ENCODE data around the gene MTMR2. TPM values are rescaled to one million over a fixed set of nuclear protein-coding genes. Genes with fewer than 3 reads are reported as not detected.

The MTMR2 gene
- total and polyA plus RNA-seq, 10 of the 15 experiments (the other 5 are each of a cell fraction or from before 2014, with no cell fraction given), result 7.6 to 46.6 (median 22.5) TPM

DNA sequence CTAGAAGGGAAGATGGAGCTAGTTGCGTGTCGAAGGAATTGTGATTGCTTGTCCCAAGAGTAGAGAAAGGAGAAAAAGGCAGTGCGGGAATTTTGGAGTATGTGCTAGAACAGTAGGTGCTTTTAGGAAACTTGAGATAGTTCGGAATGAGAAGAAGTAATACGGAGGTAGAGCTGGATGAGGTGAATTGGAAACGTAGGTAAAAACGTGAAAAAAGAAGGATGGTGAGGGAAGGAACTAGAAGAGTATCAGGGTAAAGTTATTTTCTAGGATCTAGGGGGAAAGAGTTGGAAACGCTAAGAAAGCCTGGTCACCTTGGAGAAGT, 132.2 kb downstream of the MTMR2 start:
- H3K4me1 ChIP-seq (ENCODE audit: control insufficient read depth, insufficient read depth, low read length), result 0 out of 2 replicates have a peak, but pooled peaks cover 3% of the 10 kb centered on the region
- peak overlapping the region; percentile 87 for H3K4me3 ChIP-seq
- RAD21 ChIA-PET (ENCODE audit: unreplicated experiment), result interaction anchor here (0.7 to 3.1 kb wide), 10 partner anchors 12 to 723 kb away, joined by 3 to 20 read pairs (median 6); partner anchors contain the start of genes CCDC82, JRKL and SESN3
- H3K9ac ChIP-seq (ENCODE audit: control insufficient read depth, insufficient read depth, low read length), result peak overlapping the region; percentile 94
- CTCF ChIA-PET, result interaction anchor here (0.6 to 3.3 kb wide), 13 partner anchors 11 to 725 kb away, joined by 3 to 16 read pairs (median 4); partner anchors contain the start of genes MAML2, SESN3 and SRSF8
- H2AFZ ChIP-seq (ENCODE audit: control insufficient read depth, low read depth, low read length), result no peak overlapping the region
- peak overlapping the region; percentile 46 for H3K4me2 ChIP-seq (ENCODE audit: control insufficient read depth, insufficient read depth)
- DNase-seq (ENCODE audit: low read depth, low spot score), result no peak
- no peak for FAIRE-seq
- no peak for ATAC-seq
- TF ChIP-seq STAT1 (conservative IDR thresholded peaks at IDR 0.05) (no peak), ESRRA (IDR thresholded peaks at IDR 0.05; ENCODE audit: low read length) (no peak), POLR2AphosphoS5 (IDR thresholded peaks at IDR 0.05; ENCODE audit: low read length) (no peak), NR2C1 (IDR thresholded peaks at IDR 0.05) (no peak), BACH1 (IDR thresholded peaks at IDR 0.05; ENCODE audit: borderline replicate concordance) (no peak), BRCA1 (IDR thresholded peaks at IDR 0.05; ENCODE audit: low read depth, low read length) (no peak), NR2F1 (conservative IDR thresholded peaks at IDR 0.05) (no peak), SRF (IDR thresholded peaks at IDR 0.05; ENCODE audit: low read depth in 2 of 2, low read length in 2 of 2) (no peak), TARDBP (IDR thresholded peaks at IDR 0.05; ENCODE audit: borderline replicate concordance) (no peak), SUPT20H (IDR thresholded peaks at IDR 0.05; ENCODE audit: borderline replicate concordance, control insufficient read depth, low read depth, low read length) (no peak), ZNF384 (IDR thresholded peaks at IDR 0.05; ENCODE audit: borderline replicate concordance, low read depth, low read length) (no peak), NRF1 (conservative IDR thresholded peaks at IDR 0.05; ENCODE audit: low read depth, low read length) (no peak), SMAD1 (IDR thresholded peaks at IDR 0.05; ENCODE audit: low read depth, partially characterized antibody) (no peak), TBL1XR1 (IDR thresholded peaks at IDR 0.05; ENCODE audit: low read depth, low read length) (no peak), SREBF1 (IDR thresholded peaks at IDR 0.05; ENCODE audit: low read length) (no peak), POLR2AphosphoS2 (IDR thresholded peaks at IDR 0.05; ENCODE audit: low read depth, low read length) (no peak), BCL11A (IDR thresholded peaks at IDR 0.05; ENCODE audit: low read depth, low read length) (no peak), ZBTB33 (IDR thresholded peaks at IDR 0.05) (no peak)
- TF ChIP-seq, protein P1, sequence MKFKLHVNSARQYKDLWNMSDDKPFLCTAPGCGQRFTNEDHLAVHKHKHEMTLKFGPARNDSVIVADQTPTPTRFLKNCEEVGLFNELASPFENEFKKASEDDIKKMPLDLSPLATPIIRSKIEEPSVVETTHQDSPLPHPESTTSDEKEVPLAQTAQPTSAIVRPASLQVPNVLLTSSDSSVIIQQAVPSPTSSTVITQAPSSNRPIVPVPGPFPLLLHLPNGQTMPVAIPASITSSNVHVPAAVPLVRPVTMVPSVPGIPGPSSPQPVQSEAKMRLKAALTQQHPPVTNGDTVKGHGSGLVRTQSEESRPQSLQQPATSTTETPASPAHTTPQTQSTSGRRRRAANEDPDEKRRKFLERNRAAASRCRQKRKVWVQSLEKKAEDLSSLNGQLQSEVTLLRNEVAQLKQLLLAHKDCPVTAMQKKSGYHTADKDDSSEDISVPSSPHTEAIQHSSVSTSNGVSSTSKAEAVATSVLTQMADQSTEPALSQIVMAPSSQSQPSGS (IDR thresholded peaks at IDR 0.05; ENCODE audit: low read length), result no peak
- TF ChIP-seq, protein P2, sequence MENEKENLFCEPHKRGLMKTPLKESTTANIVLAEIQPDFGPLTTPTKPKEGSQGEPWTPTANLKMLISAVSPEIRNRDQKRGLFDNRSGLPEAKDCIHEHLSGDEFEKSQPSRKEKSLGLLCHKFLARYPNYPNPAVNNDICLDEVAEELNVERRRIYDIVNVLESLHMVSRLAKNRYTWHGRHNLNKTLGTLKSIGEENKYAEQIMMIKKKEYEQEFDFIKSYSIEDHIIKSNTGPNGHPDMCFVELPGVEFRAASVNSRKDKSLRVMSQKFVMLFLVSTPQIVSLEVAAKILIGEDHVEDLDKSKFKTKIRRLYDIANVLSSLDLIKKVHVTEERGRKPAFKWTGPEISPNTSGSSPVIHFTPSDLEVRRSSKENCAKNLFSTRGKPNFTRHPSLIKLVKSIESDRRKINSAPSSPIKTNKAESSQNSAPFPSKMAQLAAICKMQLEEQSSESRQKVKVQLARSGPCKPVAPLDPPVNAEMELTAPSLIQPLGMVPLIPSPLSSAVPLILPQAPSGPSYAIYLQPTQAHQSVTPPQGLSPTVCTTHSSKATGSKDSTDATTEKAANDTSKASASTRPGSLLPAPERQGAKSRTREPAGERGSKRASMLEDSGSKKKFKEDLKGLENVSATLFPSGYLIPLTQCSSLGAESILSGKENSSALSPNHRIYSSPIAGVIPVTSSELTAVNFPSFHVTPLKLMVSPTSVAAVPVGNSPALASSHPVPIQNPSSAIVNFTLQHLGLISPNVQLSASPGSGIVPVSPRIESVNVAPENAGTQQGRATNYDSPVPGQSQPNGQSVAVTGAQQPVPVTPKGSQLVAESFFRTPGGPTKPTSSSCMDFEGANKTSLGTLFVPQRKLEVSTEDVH (IDR thresholded peaks at IDR 0.05; ENCODE audit: low read depth, partially characterized antibody), result no peak
- intact Hi-C loops (cut with micrococcal nuclease; ENCODE audit: unreplicated experiment), result loop anchor here (5.0 kb wide), 2 partner anchors 131 to 636 kb away; partner anchors contain the start of gene MTMR2
- POLR2A ChIA-PET, result interaction anchor here (0.6 to 5.5 kb wide), 12 partner anchors 11 to 724 kb away, joined by 3 to 29 read pairs (median 6); partner anchors contain the start of genes CCDC82, JRKL, SESN3 and SRSF8
- H3K27ac ChIP-seq (ENCODE audit: control insufficient read depth, insufficient read depth), result peak overlapping the region; percentile 90
- no peaks in the 10 kb centered on the region for H3K9me3 ChIP-seq (replicated peaks; ENCODE audit: control insufficient read depth, insufficient read depth, low read length)
- BruUV-seq (replicated peaks), result TSS peak; percentile 60
- H3K79me2 ChIP-seq (ENCODE audit: control insufficient read depth, insufficient read depth, low read length), result peaks cover 79% of the 10 kb centered on the region
- H3K27me3 ChIP-seq (replicated peaks in 1 of 2; ENCODE audit: control insufficient read depth in 2 of 2, insufficient read depth in 2 of 2, low read length in 1 of 2), result no peaks in the 10 kb centered on the region
- SMC1A ChIA-PET (ENCODE audit: uncharacterized antibody, unreplicated experiment), result interaction anchor here (0.8 to 5.6 kb wide), 18 partner anchors 8 to 638 kb away, joined by 3 to 37 read pairs (median 6); partner anchors contain the start of genes CCDC82, JRKL and MAML2
- in situ Hi-C loops (cut with MboI), result loop anchor here (5.0 kb wide), 1 partner anchor 596 kb away; the partner anchor contains the start of gene CCDC82
- 26% methylated on average over 8 of the region's 8 CpGs for WGBS (ENCODE audit: insufficient coverage, insufficient replicate concordance, low lambda C conversion rate, missing lambda C conversion rate)
- H3K36me3 ChIP-seq (ENCODE audit: control insufficient read depth in 2 of 2, insufficient read depth in 2 of 2, low read length in 1 of 2), result no peaks in the 10 kb centered on the region; a peak in 1 of 4 replicates
- no peaks in the 10 kb centered on the region for H4K20me1 ChIP-seq (ENCODE audit: control insufficient read depth, insufficient read depth)
